Esophagus muscularis mucosa (tissue), 4 donors: ENCODE data around the gene G3BP2.

ENCODE experiments used
- EP300 ChIP-seq: sonication (generic); formaldehyde crosslinking; IDR thresholded peaks from one replicate; pipeline ENCODE4 v1.6.1; 2017; ENCODE audit warnings: antibody characterized with exemption
- POLR2A ChIP-seq: fragments of 450-650 bp; IDR thresholded peaks from one replicate; pipeline ENCODE4 v1.6.1; 2017; ENCODE audit warnings: antibody characterized with exemption, moderate library complexity, mild to moderate bottlenecking, low read depth
- POLR2AphosphoS5 ChIP-seq, 2 donors: sonication (generic); formaldehyde crosslinking; IDR thresholded peaks; one replicate each; pipeline ENCODE4 v1.6.1; 2017; ENCODE audit warnings: antibody characterized with exemption in 2 of 2
- TF ChIP-seq, protein P1 (sequence below), 3 experiments: fragments of 200-600 bp in 2 of 3; fragments of 450-650 bp in 1 of 3; sonication (generic) in 2 of 3; IDR thresholded peaks; one replicate each; pipeline ENCODE4 v1.5.1; 2017 to 2019; ENCODE audit warnings: antibody characterized with exemption in 3 of 3, mild to moderate bottlenecking in 2 of 3, moderate library complexity in 1 of 3

DNA sequence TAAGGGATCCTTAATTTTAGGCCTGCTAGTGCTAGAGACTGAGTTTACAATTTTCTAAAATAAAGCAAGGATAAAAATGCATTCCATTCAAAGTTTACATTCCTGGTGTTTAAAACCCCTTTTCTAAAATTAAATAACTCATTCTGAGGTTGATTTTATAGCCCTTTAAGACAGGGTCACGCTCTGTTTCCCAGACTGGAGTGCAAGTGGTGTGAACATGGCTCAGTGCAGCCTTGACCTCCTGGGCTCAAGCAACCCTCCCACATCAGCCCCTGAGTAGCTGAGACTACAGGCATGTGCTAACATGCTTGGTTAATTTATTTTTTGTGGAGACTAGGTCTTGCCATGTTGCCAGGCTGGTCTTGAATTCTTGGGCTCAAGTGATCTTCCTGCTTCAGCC, 36.0 kb downstream of the G3BP2 start:
- no peak for TF ChIP-seq POLR2A
- TF ChIP-seq, protein P1, sequence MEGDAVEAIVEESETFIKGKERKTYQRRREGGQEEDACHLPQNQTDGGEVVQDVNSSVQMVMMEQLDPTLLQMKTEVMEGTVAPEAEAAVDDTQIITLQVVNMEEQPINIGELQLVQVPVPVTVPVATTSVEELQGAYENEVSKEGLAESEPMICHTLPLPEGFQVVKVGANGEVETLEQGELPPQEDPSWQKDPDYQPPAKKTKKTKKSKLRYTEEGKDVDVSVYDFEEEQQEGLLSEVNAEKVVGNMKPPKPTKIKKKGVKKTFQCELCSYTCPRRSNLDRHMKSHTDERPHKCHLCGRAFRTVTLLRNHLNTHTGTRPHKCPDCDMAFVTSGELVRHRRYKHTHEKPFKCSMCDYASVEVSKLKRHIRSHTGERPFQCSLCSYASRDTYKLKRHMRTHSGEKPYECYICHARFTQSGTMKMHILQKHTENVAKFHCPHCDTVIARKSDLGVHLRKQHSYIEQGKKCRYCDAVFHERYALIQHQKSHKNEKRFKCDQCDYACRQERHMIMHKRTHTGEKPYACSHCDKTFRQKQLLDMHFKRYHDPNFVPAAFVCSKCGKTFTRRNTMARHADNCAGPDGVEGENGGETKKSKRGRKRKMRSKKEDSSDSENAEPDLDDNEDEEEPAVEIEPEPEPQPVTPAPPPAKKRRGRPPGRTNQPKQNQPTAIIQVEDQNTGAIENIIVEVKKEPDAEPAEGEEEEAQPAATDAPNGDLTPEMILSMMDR (IDR thresholded peaks at IDR 0.05) = no peak
- TF ChIP-seq POLR2AphosphoS5 (IDR thresholded peaks at IDR 0.05) = no peak
- no peak for TF ChIP-seq EP300
